ENCODE data around the gene RBPJ. TPM values are rescaled to one million over a fixed set of nuclear protein-coding genes. Genes with fewer than 3 reads are reported as not detected.

RBPJ gene
- polyA plus RNA-seq, 5 donors, result 68.4 to 137 (median 100) TPM

- DNase-seq, result peak in 1 of 2 donors; percentile 35
These were observed 138.4 kb downstream of the RBPJ start for GRCh38 chr4:26459054-26459755.

- no peak for DNase-seq
These were observed 139.1 kb downstream of the RBPJ start for GRCh38 chr4:26459756-26460530.

GRCh38 chr4:26462874-26463273 is 142.1 kb downstream of the RBPJ start:
- DNase-seq, result no peak

GRCh38 chr4:26463386-26463785 is 142.6 kb downstream of the RBPJ start:
- no peak for DNase-seq

- no peak for DNase-seq
These were observed 143.7 kb downstream of the RBPJ start for GRCh38 chr4:26464420-26465095.

GRCh38 chr4:26466578-26467270 is 145.9 kb downstream of the RBPJ start:
- no peak for DNase-seq

GRCh38 chr4:26467724-26468123 is 146.9 kb downstream of the RBPJ start:
- DNase-seq, result no peak

- DNase-seq, result no peak
These were observed 147.6 kb downstream of the RBPJ start for GRCh38 chr4:26468283-26468949.

- no peak for DNase-seq
These were observed 148.2 kb downstream of the RBPJ start for GRCh38 chr4:26468977-26469376.

- DNase-seq, result no peak
These were observed 151.1 kb downstream of the RBPJ start for GRCh38 chr4:26471890-26472289.

GRCh38 chr4:26473893-26474292 is 153.1 kb downstream of the RBPJ start:
- no peak for DNase-seq

- DNase-seq, result no peak
These were observed 153.7 kb downstream of the RBPJ start for GRCh38 chr4:26474551-26474950.

GRCh38 chr4:26475716-26476115 is 154.9 kb downstream of the RBPJ start:
- no peak for DNase-seq

- no peak for DNase-seq
These were observed 155.7 kb downstream of the RBPJ start for GRCh38 chr4:26476545-26476944.

GRCh38 chr4:26478330-26478729 is 157.5 kb downstream of the RBPJ start:
- no peak for DNase-seq

GRCh38 chr4:26482508-26483462 is 162.0 kb downstream of the RBPJ start:
- DNase-seq, result no peak

GRCh38 chr4:26484032-26484515 is 163.3 kb downstream of the RBPJ start:
- peak in 1 of 2 donors; percentile 32 for DNase-seq

- no peak for DNase-seq
These were observed 163.7 kb downstream of the RBPJ start for GRCh38 chr4:26484516-26484915.
